H1 (cell line): ENCODE measurements around the gene CAMK1.

Experiments
- BRCA1 ChIP-seq: IDR thresholded peaks from 2 replicates; pipeline ENCODE4 v1.6.1; 2012; ENCODE audit warnings: low read depth, low read length, improper control_type of control experiment
- CEBPB ChIP-seq: IDR thresholded peaks from 2 replicates; pipeline ENCODE4 v1.6.1; 2012; ENCODE audit warnings: low read depth, low read length
- CTCF ChIP-seq, 3 experiments: IDR thresholded peaks; 1 replicate in 2 of 3; 2 replicates in 1 of 3; pipeline versions ENCODE4 v1.5.1 to v1.6.1; 2011; ENCODE audit warnings: low read length in 3 of 3, mild to moderate bottlenecking in 3 of 3, inconsistent platforms in 2 of 3, low read depth in 1 of 3, moderate library complexity in 1 of 3; ENCODE audit not compliant: insufficient read depth in 1 of 3; ENCODE audit errors: control extremely low read depth in 1 of 3
- EGR1 ChIP-seq: IDR thresholded peaks from 2 replicates; pipeline ENCODE4 v1.6.1; 2011; ENCODE audit warnings: low read depth, low read length, borderline replicate concordance
- EZH2 ChIP-seq: fragments of 200-600 bp; sonication (generic); IDR thresholded peaks from 2 replicates; pipeline ENCODE4 v1.7.1; 2012; ENCODE audit warnings: low read depth, mild to moderate bottlenecking, moderate library complexity, low read length, inconsistent platforms; ENCODE audit not compliant: severe bottlenecking
- MAFK ChIP-seq: IDR thresholded peaks from 2 replicates; pipeline ENCODE4 v1.6.1; 2012; ENCODE audit warnings: low read depth, mild to moderate bottlenecking, improper control_type of control experiment, low read length
- RAD21 ChIP-seq, 2 experiments: IDR thresholded peaks in 1 of 2; conservative IDR thresholded peaks in 1 of 2; 2 replicates each; pipeline ENCODE4 v1.6.1; 2011; ENCODE audit warnings: low read depth in 2 of 2, low read length in 2 of 2, improper control_type of control experiment in 1 of 2, inconsistent platforms in 1 of 2, mild to moderate bottlenecking in 1 of 2, moderate library complexity in 1 of 2
- RXRA ChIP-seq: IDR thresholded peaks from 2 replicates; pipeline ENCODE4 v1.6.1; 2011; ENCODE audit warnings: low read depth, mild to moderate bottlenecking, low read length, moderate library complexity; ENCODE audit not compliant: insufficient read depth
- SAP30 ChIP-seq: fragments of 300-600 bp; sonication (generic); IDR thresholded peaks from 2 replicates; pipeline ENCODE4 v1.7.1; 2012; ENCODE audit warnings: low read length, moderate library complexity, mild to moderate bottlenecking, inconsistent platforms; ENCODE audit not compliant: insufficient read depth, insufficient replicate concordance
- SIRT6 ChIP-seq: IDR thresholded peaks from one replicate; pipeline ENCODE4 v1.7.1; 2012; ENCODE audit warnings: low read length, inconsistent platforms
- SRF ChIP-seq: IDR thresholded peaks from 2 replicates; pipeline ENCODE4 v1.6.1; 2011; ENCODE audit warnings: mild to moderate bottlenecking, low read depth, low read length, moderate library complexity
- TAF1 ChIP-seq: IDR thresholded peaks from 2 replicates; pipeline ENCODE4 v1.6.1; 2011; ENCODE audit warnings: mild to moderate bottlenecking, low read depth, low read length
- TCF12 ChIP-seq: IDR thresholded peaks from 2 replicates; pipeline ENCODE4 v1.6.1; 2011; ENCODE audit warnings: low read depth, mild to moderate bottlenecking, low read length
- YY1 ChIP-seq: IDR thresholded peaks from 2 replicates; pipeline ENCODE4 v1.6.1; 2011; ENCODE audit warnings: low read depth, mild to moderate bottlenecking, low read length

GRCh38 chr3:9806137-9806536, 36.4 kb upstream of the CAMK1 start:
- no peak for TF ChIP-seq EZH2
- TF ChIP-seq SRF: no peak
- no peak for TF ChIP-seq CEBPB
- no peak for TF ChIP-seq RAD21 (IDR thresholded peaks at IDR 0.05 in 1 of 2, conservative IDR thresholded peaks at IDR 0.05 in 1 of 2; ENCODE audit: low read depth in 2 of 2, low read length in 2 of 2)
- TF ChIP-seq CTCF (IDR thresholded peaks at IDR 0.05; ENCODE audit: control extremely low read depth in 1 of 3, insufficient read depth in 1 of 3, low read depth in 1 of 3, low read length in 3 of 3): no peak
- TF ChIP-seq SIRT6: no peak
- TF ChIP-seq BRCA1: no peak
- no peak for TF ChIP-seq EGR1
- no peak for TF ChIP-seq SAP30
- no peak for TF ChIP-seq YY1
- no peak for TF ChIP-seq TAF1
- TF ChIP-seq TCF12: no peak
- no peak for TF ChIP-seq MAFK
- TF ChIP-seq RXRA: no peak
